PC-3 (cell line): Measurements from ENCODE around the gene GUSB.

ENCODE experiments used
- CTCF ChIP-seq: fragments of 300-600 bp; sonication (generic); conservative IDR thresholded peaks from 2 replicates; pipeline ENCODE4 v1.5.1; 2017; ENCODE audit warnings: antibody characterized with exemption, low read depth, mild to moderate bottlenecking, low read length
- EZH2 ChIP-seq: fragments of 300-600 bp; sonication (generic); IDR thresholded peaks from one replicate; pipeline ENCODE4 v1.6.1; 2017; ENCODE audit warnings: antibody characterized with exemption, mild to moderate bottlenecking, low read length; ENCODE audit not compliant: unreplicated experiment
- EZH2phosphoT487 ChIP-seq: fragments of 300-600 bp; sonication (generic); IDR thresholded peaks from 2 replicates; pipeline ENCODE4 v1.6.1; 2018; ENCODE audit warnings: mild to moderate bottlenecking, antibody characterized with exemption, low read length, borderline replicate concordance

- TF ChIP-seq CTCF = no peak
- TF ChIP-seq EZH2phosphoT487 = no peak
- no peak for TF ChIP-seq EZH2
These were observed 54.2 kb downstream of the GUSB start for GRCh38 chr7:65927489-65928448.
